Stomach (tissue), 9 donors: ENCODE data around the gene ARHGEF4. TPM values are rescaled to one million over a fixed set of nuclear protein-coding genes. Genes with fewer than 3 reads are reported as not detected.
"Not testable (repeated sequence)": the region's sequence is repeated elsewhere in the genome, so short reads cannot be mapped to it uniquely, and the experiment has no call there.

Source experiments
- DNase-seq, 2 donors: peaks; one replicate each; pipeline versions ENCODE4 v3.0.0 to v3.0.0-alpha.2; 2013 to 2019
- H3K27ac ChIP-seq, 5 donors: fragments of 200-600 bp in 4 of 5; sonication (generic) in 4 of 5; one replicate each; pipeline ENCODE4 v1.5.1; 2013 to 2019; ENCODE audit warnings: mild to moderate bottlenecking in 1 of 5, moderate library complexity in 1 of 5
- H3K27me3 ChIP-seq, 3 donors: fragments of 200-600 bp; sonication (generic); one replicate each; pipeline ENCODE4 v1.5.1; 2017 to 2019; ENCODE audit warnings: mixed run types in 1 of 3
- H3K36me3 ChIP-seq, 4 donors: fragments of 200-600 bp; sonication (generic); 1 replicate in 3 of 4; 2 replicates in 1 of 4; pipeline ENCODE4 v1.5.1; 2016 to 2019
- H3K4me1 ChIP-seq, 4 donors: fragments of 200-600 bp; sonication (generic); one replicate each; pipeline ENCODE4 v1.5.1; 2016 to 2019
- H3K4me3 ChIP-seq, 4 donors: fragments of 200-600 bp; sonication (generic) in 3 of 4; one replicate each; pipeline ENCODE4 v1.5.1; 2016 to 2019; ENCODE audit warnings: mild to moderate bottlenecking in 1 of 4
- H3K9me3 ChIP-seq, 4 donors: fragments of 200-600 bp; sonication (generic); one replicate each; pipeline ENCODE4 v1.5.1; 2016 to 2019
- CTCF ChIP-seq, 7 experiments: fragments of 450-650 bp in 4 of 7; fragments of 200-600 bp in 3 of 7; sonication (generic) in 3 of 7; IDR thresholded peaks; one replicate each; pipeline ENCODE4 v1.5.1; 2016 to 2019; ENCODE audit warnings: antibody characterized with exemption in 7 of 7, control low read depth in 2 of 7, mild to moderate bottlenecking in 1 of 7
- EP300 ChIP-seq: sonication (generic); formaldehyde crosslinking; IDR thresholded peaks from one replicate; pipeline ENCODE4 v1.6.1; 2017; ENCODE audit warnings: antibody characterized with exemption
- POLR2A ChIP-seq, 4 donors: fragments of 450-650 bp; IDR thresholded peaks; one replicate each; pipeline ENCODE4 v1.6.1; 2016; ENCODE audit warnings: antibody characterized with exemption in 4 of 4, control low read depth in 2 of 4, mild to moderate bottlenecking in 1 of 4, moderate library complexity in 1 of 4
- POLR2AphosphoS5 ChIP-seq, 3 donors: sonication (generic); formaldehyde crosslinking; IDR thresholded peaks; one replicate each; pipeline ENCODE4 v1.6.1; 2016; ENCODE audit warnings: antibody characterized with exemption in 3 of 3
- WGBS, 5 donors: extraction: QIAGEN DNeasy Blood & Tissue Kit in 3 of 5; methylation state at CpG; one replicate each; pipeline versions ENCODE4 v1.1.5 to v1.1.7; 2013 to 2018; 5-methylcytosine and 5-hydroxymethylcytosine counted together
- intact Hi-C: fragments of 100-400 bp; cut with DNase I; formaldehyde crosslinking; loops from one replicate; pipeline ENCODE4 v1.15.1; 2023; ENCODE audit warnings: low total_unique reads
- polyA plus RNA-seq, 3 donors: library from polyadenylated mRNA; stranded (reverse); fragments of 200-250 nt; gene quantifications; one replicate each; pipeline ENCODE4 v1.2.3, GENCODE V29; 2013
- total RNA-seq, 5 donors: library from RNA; depleted of rRNA; stranded (reverse); fragments of >200 nt; gene quantifications; one replicate each; pipeline versions ENCODE4 v1.1.0 to v1.2.3, GENCODE V29; 2014 to 2016
- donor health status: healthy with polysubstance abuse.
- donor health status: Bipolar disorder and iron deficiency.
- donor health status: healthy.

ARHGEF4 gene
- total and polyA plus RNA-seq, 8 donors = 1.4 to 32.3 (median 11.2) TPM; not detected in 1

DNA sequence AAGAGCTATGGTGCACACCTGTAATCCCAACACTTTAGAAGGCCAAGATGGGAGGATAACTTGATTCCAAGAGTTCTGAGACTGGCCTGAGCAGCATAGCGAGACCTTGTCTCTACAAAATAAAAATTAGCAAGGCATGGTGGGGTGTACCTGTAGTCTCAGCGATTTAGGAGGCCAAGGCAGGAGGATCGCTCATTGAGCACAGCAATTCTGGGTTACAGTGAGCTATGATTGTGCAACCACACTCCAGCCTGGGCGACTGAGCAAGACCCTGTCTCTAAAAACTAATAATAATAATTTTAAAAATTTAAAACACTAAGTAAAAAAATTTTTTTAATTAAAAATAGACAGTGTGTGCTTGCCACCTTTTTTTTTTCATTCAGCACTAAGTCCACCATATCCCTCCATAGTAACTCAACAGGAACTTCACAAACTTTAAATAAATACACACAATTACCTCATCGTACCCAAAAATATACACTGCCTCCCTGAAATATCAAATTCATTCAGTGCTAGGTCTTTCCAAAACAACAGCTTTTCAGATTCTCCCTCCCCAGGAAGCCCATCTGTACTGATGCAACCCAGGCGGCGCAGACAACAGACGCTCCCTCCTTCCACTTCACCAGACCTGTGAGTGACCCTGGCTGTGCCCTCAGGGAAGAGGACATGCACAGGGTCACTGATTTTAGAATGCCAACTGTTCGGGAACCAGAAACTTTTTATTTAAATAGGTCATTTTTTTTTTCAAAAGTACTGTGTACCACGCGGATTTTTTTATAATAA, 227.0 kb downstream of the ARHGEF4 start:
- H3K4me1 ChIP-seq = peaks cover 8 to 64% (median 32%) of the 10 kb centered on the region in 4 donors
- no peak overlapping the region for H3K27ac ChIP-seq
- WGBS, 5 donors = 86 to 93% (median 90%) methylated on average over 11 of the region's 11 CpGs
- no peak for TF ChIP-seq EP300
- no peak for TF ChIP-seq CTCF (IDR thresholded peaks at IDR 0.05)
- TF ChIP-seq POLR2AphosphoS5 (IDR thresholded peaks at IDR 0.05) = no peak
- no peak for TF ChIP-seq POLR2A (IDR thresholded peaks at IDR 0.05)
- H3K4me3 ChIP-seq = no peak overlapping the region
- no peaks in the 10 kb centered on the region for H3K27me3 ChIP-seq
- peaks cover 20 to 86% (median 64%) of the 10 kb centered on the region in 4 donors for H3K36me3 ChIP-seq
- intact Hi-C loops = no loop called here
- DNase-seq = no peak
- no peaks in the 10 kb centered on the region for H3K9me3 ChIP-seq

GRCh38 chr2:131064589-131065512, 228.1 kb downstream of the ARHGEF4 start:
- no peaks in the 10 kb centered on the region for H3K27me3 ChIP-seq
- H3K9me3 ChIP-seq = no peaks in the 10 kb centered on the region
- no peak overlapping the region for H3K4me3 ChIP-seq
- intact Hi-C loops = no loop called here
- WGBS, 5 donors = 68 to 78% (median 73%) methylated on average over 14 of the region's 14 CpGs
- TF ChIP-seq CTCF (IDR thresholded peaks at IDR 0.05) (no peak), EP300 (no peak), POLR2A (IDR thresholded peaks at IDR 0.05) (no peak), POLR2AphosphoS5 (IDR thresholded peaks at IDR 0.05) (no peak)
- peaks cover 23 to 85% (median 65%) of the 10 kb centered on the region in 4 donors for H3K36me3 ChIP-seq
- no peak overlapping the region for H3K27ac ChIP-seq
- DNase-seq = no peak
- H3K4me1 ChIP-seq = peaks cover 8 to 53% (median 27%) of the 10 kb centered on the region in 4 donors

DNA sequence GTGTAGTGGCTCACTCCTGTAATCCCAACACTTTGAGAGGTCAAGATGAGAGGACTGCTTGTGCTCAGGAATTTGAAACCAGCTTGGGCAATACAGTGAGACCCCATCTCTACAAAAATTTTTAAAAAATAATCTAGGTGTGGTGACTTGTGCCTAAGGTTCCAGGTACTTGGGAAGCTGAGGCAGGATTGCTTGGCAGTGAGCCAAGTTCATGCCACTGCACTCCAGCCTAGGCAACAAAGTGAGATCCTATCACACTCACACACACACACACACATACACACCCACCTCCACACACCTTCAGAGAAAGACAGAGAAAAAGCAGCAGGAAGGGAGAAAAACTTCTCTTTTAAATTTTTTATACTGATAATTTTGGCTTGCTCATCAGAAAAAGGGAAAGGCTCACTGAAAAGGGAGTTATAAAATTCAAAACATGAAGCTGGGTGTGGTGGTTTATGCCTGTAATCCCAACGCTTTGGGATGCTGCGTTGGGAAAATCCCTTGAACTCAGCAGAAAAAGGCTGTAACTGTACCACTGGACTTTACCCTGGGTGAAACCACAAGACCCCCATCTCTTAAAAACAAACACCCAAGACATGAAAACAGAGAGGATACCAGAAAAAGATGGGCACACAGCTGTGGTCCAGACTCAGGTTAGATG, 230.9 kb downstream of the ARHGEF4 start:
- TF ChIP-seq POLR2AphosphoS5 (IDR thresholded peaks at IDR 0.05) (no peak), CTCF (IDR thresholded peaks at IDR 0.05) (no peak), EP300 (no peak), POLR2A (IDR thresholded peaks at IDR 0.05) (no peak)
- no peak for DNase-seq
- intact Hi-C loops = no loop called here
- Histone ChIP-seq H3K27me3 (no peaks in the 10 kb centered on the region), H3K4me1 (peaks cover 0 to 36% (median 10%) of the 10 kb centered on the region in 4 donors), H3K9me3 (no peaks in the 10 kb centered on the region), H3K36me3 (peaks cover 37 to 91% (median 77%) of the 10 kb centered on the region in 4 donors), H3K4me3 (no peak overlapping the region), H3K27ac (no peak overlapping the region)
- 45 to 58% (median 51%) methylated on average over 2 of the region's 2 CpGs for WGBS, 5 donors

DNA sequence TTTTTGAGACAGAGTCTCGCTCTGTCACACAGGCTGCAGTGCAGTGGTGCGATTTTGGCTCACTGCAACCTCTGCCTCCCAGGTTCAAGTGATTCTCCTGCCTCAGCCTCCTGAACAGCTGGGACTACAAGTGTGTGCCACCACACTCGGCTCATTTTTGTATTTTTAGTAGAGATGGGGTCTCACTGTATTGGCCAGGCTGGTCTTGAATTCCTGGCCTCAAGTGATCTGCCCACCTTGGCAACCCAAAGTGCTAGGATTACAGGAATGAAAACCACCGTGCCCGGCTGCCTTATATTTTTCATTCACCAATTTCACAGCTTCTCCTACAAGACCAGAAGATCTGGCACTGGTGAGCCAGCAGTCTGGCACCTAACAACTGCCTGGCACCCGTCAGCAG, 231.5 kb downstream of the ARHGEF4 start:
- Histone ChIP-seq H3K4me1 (peaks cover 0 to 34% (median 9%) of the 10 kb centered on the region in 4 donors), H3K36me3 (peaks cover 37 to 91% (median 78%) of the 10 kb centered on the region in 4 donors)
- H3K4me3 ChIP-seq, H3K27me3 ChIP-seq, DNase-seq, intact Hi-C loops, H3K9me3 ChIP-seq, H3K27ac ChIP-seq: not testable (repeated sequence)
- WGBS, 5 donors = 94 to 97% (median 96%) methylated on average over 6 of the region's 6 CpGs

GRCh38 chr2:131075578-131075977, 238.9 kb downstream of the ARHGEF4 start:
- DNase-seq, H3K27me3 ChIP-seq, intact Hi-C loops, H3K4me3 ChIP-seq, H3K27ac ChIP-seq, H3K9me3 ChIP-seq: not testable (repeated sequence)
- 96 to 98% (median 96%) methylated on average over 15 of the region's 15 CpGs for WGBS, 5 donors
- Histone ChIP-seq H3K4me1 (peaks cover 28 to 57% (median 48%) of the 10 kb centered on the region in 4 donors), H3K36me3 (peaks cover 54 to 100% (median 96%) of the 10 kb centered on the region in 4 donors)
